ENCODE data around the gene RPTOR. TPM values are rescaled to one million over a fixed set of nuclear protein-coding genes. Genes with fewer than 3 reads are reported as not detected.

The RPTOR gene
- total and polyA plus RNA-seq, 2 donors (not counting 1 experiment from before 2014, with no cell fraction given) = 6.7 to 22.8 TPM

DNA sequence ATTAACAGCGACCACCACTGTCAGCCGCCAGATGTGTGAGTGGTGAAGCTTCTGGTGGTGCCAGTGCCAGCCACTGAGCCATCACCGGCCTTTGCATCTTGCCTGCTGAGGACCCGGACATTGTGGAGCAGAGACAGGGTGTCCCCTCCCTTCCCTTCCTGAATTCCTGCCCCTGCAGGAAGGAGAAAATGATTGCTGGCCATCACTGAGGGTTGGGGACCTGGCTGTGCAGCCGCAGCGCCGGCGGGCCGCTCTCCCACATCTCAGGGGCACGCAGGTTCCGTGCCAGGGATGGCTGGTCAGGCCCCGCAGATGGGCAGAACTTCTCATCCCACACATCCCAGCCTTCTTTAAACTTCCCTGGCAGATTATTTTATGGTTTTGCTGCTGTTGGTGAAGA is 56.5 kb downstream of the RPTOR start:
- Histone ChIP-seq H4K20me1 (ENCODE audit: control insufficient read depth, extremely low read depth, insufficient read depth, low read length) (no peaks in the 10 kb centered on the region), H3K27me3 (ENCODE audit: control insufficient read depth, insufficient read depth, low read length) (no peaks in the 10 kb centered on the region), H3K4me3 (replicated peaks in 1 of 4; ENCODE audit: control extremely low read depth in 1 of 4, insufficient read depth in 1 of 4, low read depth in 3 of 4, low read length in 4 of 4) (no peak overlapping the region), H3K36me3 (ENCODE audit: control insufficient read depth, insufficient read depth, low read length) (no peaks in the 10 kb centered on the region), H3K9ac (ENCODE audit: insufficient read depth, low read length) (no peak overlapping the region), H3K4me2 (ENCODE audit: extremely low read depth, insufficient read depth, low read length) (no peak overlapping the region), H3K4me1 (ENCODE audit: control insufficient read depth, extremely low read depth, insufficient read depth, low read length) (peaks cover 2% of the 10 kb centered on the region), H3K27ac (ENCODE audit: insufficient read depth, low read length) (no peak overlapping the region), H3K79me2 (ENCODE audit: control insufficient read depth, insufficient read depth, low read length) (peaks cover 22% of the 10 kb centered on the region), H2AFZ (ENCODE audit: low read length) (no peak overlapping the region), H3K9me3 (ENCODE audit: control insufficient read depth, insufficient read depth, low read depth, low read length) (no peaks in the 10 kb centered on the region)
- DNase-seq (ENCODE audit: low read depth in 2 of 2) = no peak
- TF ChIP-seq EZH2 (IDR thresholded peaks at IDR 0.05; ENCODE audit: low read length, missing control alignments) = no peak
- TF ChIP-seq, protein P1, sequence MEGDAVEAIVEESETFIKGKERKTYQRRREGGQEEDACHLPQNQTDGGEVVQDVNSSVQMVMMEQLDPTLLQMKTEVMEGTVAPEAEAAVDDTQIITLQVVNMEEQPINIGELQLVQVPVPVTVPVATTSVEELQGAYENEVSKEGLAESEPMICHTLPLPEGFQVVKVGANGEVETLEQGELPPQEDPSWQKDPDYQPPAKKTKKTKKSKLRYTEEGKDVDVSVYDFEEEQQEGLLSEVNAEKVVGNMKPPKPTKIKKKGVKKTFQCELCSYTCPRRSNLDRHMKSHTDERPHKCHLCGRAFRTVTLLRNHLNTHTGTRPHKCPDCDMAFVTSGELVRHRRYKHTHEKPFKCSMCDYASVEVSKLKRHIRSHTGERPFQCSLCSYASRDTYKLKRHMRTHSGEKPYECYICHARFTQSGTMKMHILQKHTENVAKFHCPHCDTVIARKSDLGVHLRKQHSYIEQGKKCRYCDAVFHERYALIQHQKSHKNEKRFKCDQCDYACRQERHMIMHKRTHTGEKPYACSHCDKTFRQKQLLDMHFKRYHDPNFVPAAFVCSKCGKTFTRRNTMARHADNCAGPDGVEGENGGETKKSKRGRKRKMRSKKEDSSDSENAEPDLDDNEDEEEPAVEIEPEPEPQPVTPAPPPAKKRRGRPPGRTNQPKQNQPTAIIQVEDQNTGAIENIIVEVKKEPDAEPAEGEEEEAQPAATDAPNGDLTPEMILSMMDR (conservative IDR thresholded peaks at IDR 0.05 in 1 of 2, IDR thresholded peaks at IDR 0.05 in 1 of 2; ENCODE audit: low read depth in 1 of 2, low read length in 2 of 2) = no peak

DNA sequence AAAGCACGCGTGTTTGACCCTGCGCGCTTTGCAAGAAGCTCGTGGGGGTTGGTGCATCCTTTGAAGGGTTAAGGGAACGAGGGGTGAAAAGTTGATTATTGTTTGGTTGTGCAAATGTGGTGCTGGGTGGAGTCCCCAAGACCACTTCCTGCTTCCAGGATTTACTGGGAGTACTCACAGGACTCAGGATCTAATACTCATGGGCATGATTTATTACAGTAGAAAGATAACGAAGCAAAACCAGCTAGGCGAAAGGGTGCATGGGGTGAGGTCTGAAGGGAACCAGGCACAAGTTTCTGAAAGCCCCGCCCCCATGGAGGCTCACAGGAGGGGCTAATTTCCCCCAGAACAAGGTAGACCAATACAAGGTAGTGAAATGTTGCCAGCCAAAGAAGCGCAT is 58.8 kb downstream of the RPTOR start:
- Histone ChIP-seq H3K4me3 (replicated peaks in 1 of 4; ENCODE audit: control extremely low read depth in 1 of 4, insufficient read depth in 1 of 4, low read depth in 3 of 4, low read length in 4 of 4) (no peak overlapping the region), H3K79me2 (ENCODE audit: control insufficient read depth, insufficient read depth, low read length) (peaks cover 23% of the 10 kb centered on the region), H4K20me1 (ENCODE audit: control insufficient read depth, extremely low read depth, insufficient read depth, low read length) (no peaks in the 10 kb centered on the region), H2AFZ (ENCODE audit: low read length) (no peak overlapping the region), H3K36me3 (ENCODE audit: control insufficient read depth, insufficient read depth, low read length) (no peaks in the 10 kb centered on the region), H3K9me3 (ENCODE audit: control insufficient read depth, insufficient read depth, low read depth, low read length) (no peaks in the 10 kb centered on the region), H3K4me1 (ENCODE audit: control insufficient read depth, extremely low read depth, insufficient read depth, low read length) (no peaks in the 10 kb centered on the region), H3K4me2 (ENCODE audit: extremely low read depth, insufficient read depth, low read length) (no peak overlapping the region), H3K9ac (ENCODE audit: insufficient read depth, low read length) (no peak overlapping the region), H3K27ac (ENCODE audit: insufficient read depth, low read length) (no peak overlapping the region), H3K27me3 (ENCODE audit: control insufficient read depth, insufficient read depth, low read length) (no peaks in the 10 kb centered on the region)
- no peak for DNase-seq (ENCODE audit: low read depth in 2 of 2)
- TF ChIP-seq, protein P1 (conservative IDR thresholded peaks at IDR 0.05 in 1 of 2, IDR thresholded peaks at IDR 0.05 in 1 of 2; ENCODE audit: low read depth in 1 of 2, low read length in 2 of 2) = no peak
- no peak for TF ChIP-seq EZH2 (IDR thresholded peaks at IDR 0.05; ENCODE audit: low read length, missing control alignments)

DNA sequence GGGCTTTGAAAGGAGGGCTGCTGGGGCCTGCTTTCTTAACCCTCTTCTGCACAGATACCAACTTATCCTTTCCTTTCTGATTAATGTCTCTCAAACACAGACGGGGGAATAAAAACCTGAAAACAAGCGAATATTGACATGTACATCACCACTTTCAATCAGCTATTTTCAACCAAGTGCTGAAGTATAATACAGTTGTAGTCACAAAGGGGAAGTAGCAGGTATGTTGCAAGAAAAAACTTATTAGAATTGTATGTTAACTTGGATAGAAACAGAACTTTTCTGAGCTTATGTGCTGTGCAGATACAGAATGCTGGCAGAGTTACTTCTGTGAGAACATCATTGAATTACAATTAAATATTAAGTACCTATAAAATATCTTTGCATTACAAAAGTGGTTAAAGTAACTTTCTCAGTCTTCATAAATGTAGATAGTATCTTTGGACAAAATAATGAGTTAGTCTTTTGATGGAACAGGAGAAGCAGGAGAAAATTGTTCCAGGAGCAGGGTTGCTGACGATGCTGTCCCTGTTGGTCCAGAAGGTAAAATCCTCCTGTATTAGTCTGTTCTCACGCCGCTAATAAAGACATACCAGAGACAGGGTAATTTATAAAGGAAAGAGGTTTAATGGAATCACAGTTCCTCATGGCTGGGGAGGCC is 59.5 kb downstream of the RPTOR start:
- Histone ChIP-seq H3K27me3 (ENCODE audit: control insufficient read depth, insufficient read depth, low read length) (no peaks in the 10 kb centered on the region), H4K20me1 (ENCODE audit: control insufficient read depth, extremely low read depth, insufficient read depth, low read length) (no peaks in the 10 kb centered on the region), H3K9ac (ENCODE audit: insufficient read depth, low read length) (no peak overlapping the region), H3K4me3 (replicated peaks in 1 of 4; ENCODE audit: control extremely low read depth in 1 of 4, insufficient read depth in 1 of 4, low read depth in 3 of 4, low read length in 4 of 4) (no peak overlapping the region), H3K27ac (ENCODE audit: insufficient read depth, low read length) (no peak overlapping the region), H3K9me3 (ENCODE audit: control insufficient read depth, insufficient read depth, low read depth, low read length) (no peaks in the 10 kb centered on the region), H3K4me1 (ENCODE audit: control insufficient read depth, extremely low read depth, insufficient read depth, low read length) (no peaks in the 10 kb centered on the region), H3K36me3 (ENCODE audit: control insufficient read depth, insufficient read depth, low read length) (no peaks in the 10 kb centered on the region), H2AFZ (ENCODE audit: low read length) (no peak overlapping the region), H3K4me2 (ENCODE audit: extremely low read depth, insufficient read depth, low read length) (no peak overlapping the region), H3K79me2 (ENCODE audit: control insufficient read depth, insufficient read depth, low read length) (peaks cover 24% of the 10 kb centered on the region)
- DNase-seq (ENCODE audit: low read depth in 2 of 2) = no peak
- TF ChIP-seq, protein P1 (conservative IDR thresholded peaks at IDR 0.05 in 1 of 2, IDR thresholded peaks at IDR 0.05 in 1 of 2; ENCODE audit: low read depth in 1 of 2, low read length in 2 of 2) = no peak
- TF ChIP-seq EZH2 (IDR thresholded peaks at IDR 0.05; ENCODE audit: low read length, missing control alignments) = no peak
